Stimulated activated naive CD8-positive, alpha-beta T cell treated with anti-CD3 and anti-CD28 coated beads, Interleukin-15, Interleukin-2, amounts not matched to agents 100 U/mL and 50 U/mL, for 24 hours (primary cell): Measurements from ENCODE around the gene HRH1.
A peak's percentile ranks its signal among the peaks of the same experiment; 100 is the strongest.
"Not testable (repeated sequence)": the region's sequence is repeated elsewhere in the genome, so short reads cannot be mapped to it uniquely, and the experiment has no call there.

Experiments used
- ATAC-seq: fragments of 150-1000 bp; cut with Tn5 transposase; one replicate; pipeline ENCODE4 v1.10.0; 2021
- DNase-seq: peaks from one replicate; pipeline ENCODE4 v3.0.0; 2021

HRH1 gene

GRCh38 chr3:11170052-11170770, 15.9 kb downstream of the HRH1 start:
- no peak for DNase-seq
- no peak for ATAC-seq

DNA sequence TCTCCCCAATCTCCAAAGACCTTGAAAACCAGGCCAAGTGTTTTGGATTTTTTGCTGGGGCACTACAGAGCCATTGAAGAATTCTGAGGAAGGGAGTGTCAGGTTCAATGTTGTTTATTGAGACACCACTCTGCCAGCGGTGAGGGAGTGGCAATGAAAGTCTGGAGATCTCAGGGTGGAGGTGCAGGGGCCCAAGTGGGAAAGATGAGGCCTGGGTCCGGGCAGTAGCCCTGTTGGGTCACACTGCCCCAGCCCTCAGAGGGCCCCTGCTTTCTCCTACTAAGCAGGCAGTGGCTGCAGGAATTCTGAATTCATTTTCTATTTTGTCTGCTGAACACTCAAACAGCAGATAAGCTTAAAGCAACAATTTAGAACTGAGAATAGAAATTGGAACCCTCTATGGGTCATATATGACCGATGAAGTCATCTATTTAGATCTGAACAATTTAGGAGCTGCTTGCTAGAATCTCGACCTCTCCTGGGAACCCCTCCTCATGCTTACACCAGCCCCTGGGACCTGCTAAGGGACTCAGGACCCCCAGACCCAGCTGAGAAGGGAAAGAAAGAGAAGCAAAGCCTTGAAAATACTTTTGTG, 17.9 kb downstream of the HRH1 start:
- DNase-seq (no peak), ATAC-seq (no peak)

- no peak for ATAC-seq
Measured at GRCh38 chr3:11173828-11174465, 19.7 kb downstream of the HRH1 start.

DNA sequence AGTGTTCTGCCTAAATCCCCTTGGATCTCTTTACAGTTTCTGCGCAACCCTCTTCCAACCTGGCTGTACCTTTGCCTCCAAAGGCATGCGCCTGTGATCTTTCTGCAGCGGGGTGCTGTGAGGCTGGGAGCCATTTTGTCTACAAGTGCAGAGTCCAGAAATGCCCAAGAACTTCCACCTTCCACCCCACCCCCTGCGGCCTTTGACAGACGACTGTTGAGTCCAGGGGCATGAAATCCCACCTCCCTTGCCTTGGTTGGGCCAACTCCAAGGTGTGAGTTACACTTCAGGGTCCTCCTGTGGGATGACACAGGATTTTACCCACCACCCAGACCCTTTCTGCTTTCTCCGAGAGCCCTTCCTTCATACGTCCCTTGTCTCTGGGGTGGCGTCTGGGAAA, 24.1 kb downstream of the HRH1 start:
- DNase-seq = no peak
- ATAC-seq = no peak

More at GRCh38 chr3:11173828-11174465, 19.7 kb downstream of the HRH1 start:
- no peak for DNase-seq

DNA sequence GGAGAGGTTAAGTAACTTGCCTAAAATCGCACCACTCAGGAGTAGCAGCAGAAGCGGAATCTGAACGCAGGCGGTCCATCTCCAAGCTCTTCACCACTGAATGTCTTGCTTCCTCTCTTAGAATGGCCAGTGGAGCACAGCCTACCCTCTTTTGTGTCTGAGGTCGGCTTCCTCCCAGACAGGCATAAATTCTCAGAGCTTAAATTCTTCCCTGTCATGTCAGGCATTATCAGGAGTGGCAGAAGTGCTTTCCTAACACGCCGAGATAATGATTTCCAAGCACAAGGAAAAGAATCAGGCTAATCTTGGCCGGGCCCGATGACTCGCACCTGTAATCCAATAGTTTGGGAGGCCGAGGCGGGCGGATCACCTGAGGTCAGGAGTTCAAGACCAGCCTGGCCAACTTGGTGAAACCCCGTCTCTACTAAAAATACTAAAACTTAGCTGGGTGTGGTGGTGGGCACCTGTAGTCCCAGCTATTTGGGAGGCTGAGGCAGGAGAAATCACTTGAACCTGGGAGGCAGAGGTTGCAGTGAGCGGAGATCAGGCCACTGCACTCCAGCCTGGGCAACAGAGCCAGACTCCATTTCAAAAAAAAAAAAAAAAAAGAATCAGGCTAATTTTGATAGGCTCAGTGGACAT, 30.2 kb downstream of the HRH1 start:
- ATAC-seq, DNase-seq: not testable (repeated sequence)

DNA sequence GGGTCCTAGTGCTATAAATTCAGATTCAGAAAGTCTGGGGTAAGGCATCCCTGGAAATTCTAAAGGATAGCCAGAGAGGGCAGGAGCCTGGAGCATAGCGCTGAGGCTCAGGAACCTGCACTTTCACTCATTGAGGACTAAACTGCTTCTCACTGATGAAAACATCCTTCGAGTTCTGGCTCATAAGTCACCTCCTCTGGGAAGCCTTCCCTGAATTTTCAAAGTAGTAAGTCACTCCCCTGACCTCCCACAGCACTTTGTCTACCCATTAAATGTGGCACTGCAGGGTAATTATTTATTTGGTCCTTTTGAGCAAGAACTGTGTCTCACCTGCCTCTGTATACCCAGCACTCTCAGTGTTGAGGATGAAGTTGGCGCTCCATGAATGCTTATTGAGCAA, 30.9 kb downstream of the HRH1 start:
- no peak for ATAC-seq
- no peak for DNase-seq

DNA sequence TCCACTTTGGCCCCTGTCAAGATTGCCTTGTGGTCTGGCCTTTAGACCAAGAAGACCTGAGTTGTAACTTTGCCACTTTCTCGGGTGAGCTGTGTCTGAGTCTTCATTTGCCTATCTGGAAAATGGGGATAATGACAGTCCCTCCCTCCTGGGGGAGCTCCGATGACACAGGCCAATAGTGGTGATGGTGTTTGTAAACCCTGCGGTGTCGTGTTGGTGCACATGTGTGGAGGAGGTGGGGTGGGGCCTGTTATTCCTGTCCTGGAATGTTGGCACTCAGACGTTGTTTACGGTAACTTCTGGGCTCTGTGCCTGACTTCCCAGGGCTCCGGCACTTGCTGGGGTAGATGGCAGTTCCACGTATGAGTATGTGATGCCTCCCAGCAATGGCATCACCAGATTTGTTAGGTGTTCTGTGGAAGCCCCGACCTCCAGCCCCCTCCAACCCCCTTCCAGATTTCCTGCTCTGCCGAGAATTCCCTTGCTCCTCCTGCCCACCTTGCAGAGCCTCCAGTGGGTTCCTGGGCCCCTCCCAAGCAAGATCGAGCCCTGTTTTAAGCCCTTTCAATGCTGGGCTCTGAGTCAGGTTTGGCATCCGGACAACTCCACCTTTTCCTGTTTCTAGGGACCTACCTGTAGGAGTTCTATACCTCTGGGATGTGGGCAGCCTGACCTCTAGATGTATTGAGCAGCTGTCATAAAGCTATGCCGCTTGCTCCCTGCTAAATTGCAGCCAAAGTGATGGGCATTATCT, 31.4 kb downstream of the HRH1 start:
- ATAC-seq (no peak), DNase-seq (no peak)

- no peak for DNase-seq
- no peak for ATAC-seq
Measured at GRCh38 chr3:11186318-11186692, 32.0 kb downstream of the HRH1 start.

DNA sequence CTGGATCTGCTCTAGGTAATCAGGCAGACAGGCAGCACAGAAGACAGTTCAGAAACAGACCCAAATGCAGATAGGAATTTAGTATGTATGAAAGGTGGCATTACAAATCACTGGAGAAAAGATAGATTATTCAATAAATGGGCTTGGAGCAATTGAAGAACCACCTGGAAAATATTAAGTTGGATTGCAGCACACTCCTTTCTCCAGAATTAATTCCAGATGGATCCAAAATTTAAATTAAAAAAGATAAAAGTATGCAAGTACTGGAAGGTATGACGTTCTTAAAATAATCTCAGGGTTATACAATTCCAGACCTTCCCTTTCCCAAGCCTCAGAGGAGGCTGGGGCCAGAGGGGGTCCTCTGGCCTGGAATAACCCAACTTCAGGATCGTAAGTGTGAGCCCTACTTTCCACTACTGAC, 32.5 kb downstream of the HRH1 start:
- no peak for ATAC-seq
- DNase-seq = no peak

GRCh38 chr3:11187681-11188080, 33.4 kb downstream of the HRH1 start:
- ATAC-seq (no peak), DNase-seq (no peak)

DNA sequence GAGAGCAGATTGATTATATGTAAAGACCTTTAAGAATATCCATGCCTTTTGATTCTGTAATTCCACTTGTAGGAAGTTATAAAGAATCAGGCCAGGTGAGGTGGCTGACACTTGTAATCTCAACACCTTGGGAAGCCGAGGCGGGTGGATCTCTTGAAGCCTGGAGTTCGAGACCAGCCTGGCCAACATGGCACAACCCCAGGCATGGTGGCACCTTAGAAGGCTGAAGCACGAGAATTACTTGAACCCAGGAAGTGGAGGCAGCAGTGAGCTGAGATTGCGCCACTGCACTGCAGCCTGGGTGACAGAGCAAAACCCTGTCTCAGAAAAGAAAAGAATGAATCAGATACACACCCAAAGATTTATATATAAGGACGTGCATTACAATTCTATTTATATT, 33.9 kb downstream of the HRH1 start:
- DNase-seq (no peak), ATAC-seq (no peak)

DNA sequence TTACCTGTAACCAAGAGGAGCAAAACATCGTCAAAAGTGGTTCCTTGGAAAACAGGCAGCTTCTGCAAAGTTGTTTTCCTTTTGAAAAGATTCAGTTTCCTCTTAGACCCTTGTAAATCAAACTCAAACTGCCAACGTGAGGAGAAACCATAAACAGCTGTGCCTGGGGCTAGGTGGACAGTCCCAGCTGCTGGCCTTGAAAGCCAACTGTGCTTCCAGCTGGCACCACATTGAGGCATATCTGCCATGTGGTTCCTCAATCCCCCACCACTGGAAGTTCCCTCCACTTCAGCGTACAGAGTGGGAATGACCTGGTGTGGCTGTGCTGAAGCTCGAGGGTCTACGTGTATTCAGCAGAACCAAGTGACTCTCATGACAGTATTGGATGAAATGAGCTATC, 40.9 kb downstream of the HRH1 start:
- no peak for ATAC-seq
- DNase-seq = peak; percentile 6

DNA sequence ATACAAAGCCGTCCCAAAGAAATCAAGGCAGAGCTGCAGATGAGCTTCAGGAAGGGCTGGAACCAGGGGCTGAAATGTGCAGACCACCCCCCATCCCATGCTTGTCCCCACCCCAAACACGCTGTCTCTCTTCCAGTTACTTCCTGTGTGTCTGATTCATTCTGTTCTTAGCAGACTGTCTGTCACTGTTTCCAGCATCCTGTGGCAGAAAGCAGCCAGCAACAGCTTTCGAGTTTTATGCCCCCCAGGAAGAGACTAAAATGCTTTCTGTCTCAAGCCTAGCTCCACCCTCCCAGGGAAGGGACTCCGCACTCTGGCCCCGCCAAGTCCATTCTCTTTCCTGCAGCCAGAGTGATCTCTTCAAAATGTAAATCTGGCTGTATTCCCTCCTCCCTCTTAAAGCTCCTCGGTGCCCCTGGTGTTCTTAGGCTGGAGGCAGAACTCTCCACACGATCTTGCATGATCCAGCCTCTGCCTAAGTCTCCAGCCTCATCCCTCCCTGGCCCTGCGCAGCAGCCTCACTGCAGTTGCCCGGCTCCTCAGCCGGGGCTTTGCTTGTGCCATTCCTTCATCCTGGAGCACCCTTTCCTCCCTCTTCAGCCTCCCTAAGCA, 41.5 kb downstream of the HRH1 start:
- DNase-seq (peak; percentile 41), ATAC-seq (peak; percentile 67)

DNA sequence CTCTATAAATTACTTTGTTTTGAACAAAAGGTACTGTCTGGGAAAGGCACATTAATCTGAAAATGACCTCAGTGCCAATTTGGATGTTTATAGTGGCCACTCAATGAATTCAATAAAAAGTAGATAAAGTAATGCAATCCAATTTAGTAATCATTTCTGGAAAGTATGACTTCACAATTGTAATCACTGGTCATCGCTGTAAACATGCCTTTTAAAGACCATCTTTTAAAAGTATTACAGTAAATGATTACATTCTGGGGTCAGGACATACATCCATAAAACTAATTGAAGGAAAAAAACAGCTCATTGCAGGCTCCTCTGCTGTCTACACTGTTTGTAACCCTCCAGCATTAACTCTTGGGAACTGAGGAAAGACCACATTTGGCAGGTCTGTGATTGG, 43.2 kb downstream of the HRH1 start:
- ATAC-seq = no peak
- no peak for DNase-seq

GRCh38 chr3:11198070-11198469, 43.8 kb downstream of the HRH1 start:
- ATAC-seq (no peak), DNase-seq (no peak)

- ATAC-seq = no peak
- no peak for DNase-seq
Measured at GRCh38 chr3:11198495-11198894, 44.2 kb downstream of the HRH1 start.

DNA sequence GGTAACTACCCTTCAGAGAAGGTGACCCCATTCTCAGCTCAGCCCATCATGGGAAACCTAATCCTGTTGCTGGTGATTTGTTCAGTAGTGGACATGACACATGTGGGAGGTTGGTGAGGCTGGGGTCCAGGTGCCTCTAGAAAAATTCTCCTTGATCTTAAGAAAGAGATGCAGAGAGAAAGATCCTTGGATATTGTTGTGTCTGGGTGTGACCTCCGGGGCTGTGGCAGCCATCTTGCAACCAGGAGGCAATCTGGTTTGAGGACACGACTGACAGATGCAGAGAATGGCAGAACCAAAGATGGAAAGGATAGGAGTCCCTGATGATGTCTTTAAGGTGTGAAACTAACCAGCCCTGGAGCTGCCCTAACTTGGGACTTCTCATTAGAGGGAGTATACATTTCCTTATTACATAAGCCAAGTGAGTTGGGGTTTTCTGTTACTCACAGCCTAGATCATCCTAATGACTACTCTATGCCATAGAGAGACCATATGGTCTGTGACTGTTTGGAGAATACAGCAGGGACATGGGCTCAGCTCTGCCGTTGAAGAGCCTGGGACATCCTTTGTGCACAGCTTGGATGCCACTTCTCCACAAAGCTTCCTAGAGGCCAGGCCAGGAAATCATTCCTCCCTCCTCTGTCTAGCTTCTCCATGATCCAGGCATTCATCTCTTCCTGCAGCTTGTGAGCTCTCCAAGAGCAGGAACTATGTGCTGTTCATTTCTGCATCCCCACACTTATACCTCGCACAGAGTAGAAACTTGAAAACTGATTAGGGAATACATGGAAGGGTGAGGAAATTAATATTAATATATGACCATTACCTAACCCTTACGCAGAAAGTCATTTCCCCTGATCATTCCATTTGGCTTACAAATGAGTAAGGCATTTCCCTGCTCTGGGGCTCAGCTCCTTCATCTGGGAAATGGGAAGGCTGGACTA, 45.9 kb downstream of the HRH1 start:
- no peak for ATAC-seq
- DNase-seq = no peak

DNA sequence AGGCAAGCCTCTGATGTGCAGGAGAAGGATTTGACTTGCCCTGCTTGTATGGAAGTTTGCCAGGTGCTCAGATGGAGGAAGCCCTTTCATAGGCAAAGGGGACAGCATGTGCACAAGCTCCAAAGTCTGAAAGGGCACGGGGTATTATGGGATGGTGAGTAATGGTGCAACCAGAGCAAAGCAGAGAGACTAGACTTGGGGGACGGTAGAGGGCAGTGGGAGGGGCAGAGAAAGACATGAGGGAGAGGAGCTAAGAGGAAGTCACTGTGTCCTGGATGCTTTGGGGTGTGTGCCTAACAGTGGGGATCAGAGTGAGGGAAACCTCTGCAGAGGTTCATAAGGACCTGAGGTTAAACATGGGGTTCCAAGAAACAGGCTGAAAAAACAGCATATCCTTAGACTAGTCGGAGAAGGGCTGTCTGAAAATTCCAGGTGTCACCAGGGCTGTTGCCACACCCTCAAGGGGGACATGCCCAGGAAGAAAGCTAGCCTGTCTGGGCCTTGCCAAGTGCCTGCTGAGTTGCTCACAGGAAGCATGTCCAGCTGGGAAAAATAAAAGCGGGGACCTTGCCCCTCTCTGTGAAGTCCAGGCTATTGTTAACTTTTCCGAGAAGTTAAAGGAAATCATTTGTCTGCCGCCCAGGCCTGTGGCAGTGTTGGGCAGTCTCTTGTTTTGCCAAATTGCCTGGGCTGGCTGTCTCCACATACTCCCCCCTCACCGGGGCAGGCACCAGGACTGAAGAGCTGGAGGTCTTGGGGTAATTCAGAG, 47.1 kb downstream of the HRH1 start:
- ATAC-seq = no peak
- DNase-seq = no peak

DNA sequence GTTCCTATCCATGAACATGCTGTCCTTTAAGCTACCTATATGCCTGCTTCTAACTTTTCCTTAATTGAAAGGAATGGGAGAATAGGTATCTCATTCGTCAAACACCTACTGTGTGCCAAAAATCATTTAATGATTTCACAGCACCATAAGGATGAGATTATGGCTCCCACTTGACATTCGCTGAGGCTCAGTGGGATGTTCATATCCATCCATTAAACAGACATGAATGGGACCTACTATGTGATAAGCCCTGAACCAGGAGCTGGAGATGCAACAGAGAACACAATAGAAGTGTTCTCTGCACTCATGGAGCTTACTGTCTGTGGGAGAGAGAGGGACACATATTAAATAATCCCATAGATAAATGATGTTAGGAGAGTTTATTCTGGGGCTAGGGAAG, 49.7 kb downstream of the HRH1 start:
- no peak for DNase-seq
- ATAC-seq = no peak

GRCh38 chr3:11204697-11205348, 50.5 kb downstream of the HRH1 start:
- ATAC-seq = no peak

More at GRCh38 chr3:11204697-11205348, 50.5 kb downstream of the HRH1 start:
- no peak for DNase-seq
